Nephron (organoid): ENCODE measurements around the gene EEPD1.
A peak's percentile ranks its signal among the peaks of the same experiment; 100 is the strongest.

Experiments
- H3K27ac Mint-ChIP-seq, 3 experiments: 2 replicates each; pipeline ENCODE4 v1.8.0; 2020; ENCODE audit warnings: mixed read lengths in 3 of 3, mild to moderate bottlenecking in 2 of 3, moderate library complexity in 1 of 3
- H3K27me3 Mint-ChIP-seq: 2 replicates; pipeline ENCODE4 v1.8.0; 2021; ENCODE audit warnings: low read depth, mild to moderate bottlenecking, moderate library complexity, mixed read lengths
- H3K36me3 Mint-ChIP-seq: 2 replicates; pipeline ENCODE4 v1.8.0; 2020; ENCODE audit warnings: low read depth, mixed read lengths
- H3K4me1 Mint-ChIP-seq: 2 replicates; pipeline ENCODE4 v1.8.0; 2020; ENCODE audit warnings: mixed read lengths
- H3K4me3 Mint-ChIP-seq, 3 experiments: 2 replicates each; pipeline ENCODE4 v1.8.0; 2020; ENCODE audit warnings: mild to moderate bottlenecking in 3 of 3, mixed read lengths in 3 of 3, moderate library complexity in 2 of 3
- H3K9me3 Mint-ChIP-seq: 2 replicates; pipeline ENCODE4 v1.8.0; 2020; ENCODE audit warnings: mixed read lengths
- TF ChIP-seq, protein P1 (sequence below), 3 experiments: fragments of 200-600 bp; sonication (generic); IDR thresholded peaks; one replicate each; pipeline ENCODE4 v1.5.0; 2021; ENCODE audit warnings: antibody characterized with exemption in 3 of 3; ENCODE audit not compliant: unreplicated experiment in 3 of 3

The EEPD1 gene

DNA sequence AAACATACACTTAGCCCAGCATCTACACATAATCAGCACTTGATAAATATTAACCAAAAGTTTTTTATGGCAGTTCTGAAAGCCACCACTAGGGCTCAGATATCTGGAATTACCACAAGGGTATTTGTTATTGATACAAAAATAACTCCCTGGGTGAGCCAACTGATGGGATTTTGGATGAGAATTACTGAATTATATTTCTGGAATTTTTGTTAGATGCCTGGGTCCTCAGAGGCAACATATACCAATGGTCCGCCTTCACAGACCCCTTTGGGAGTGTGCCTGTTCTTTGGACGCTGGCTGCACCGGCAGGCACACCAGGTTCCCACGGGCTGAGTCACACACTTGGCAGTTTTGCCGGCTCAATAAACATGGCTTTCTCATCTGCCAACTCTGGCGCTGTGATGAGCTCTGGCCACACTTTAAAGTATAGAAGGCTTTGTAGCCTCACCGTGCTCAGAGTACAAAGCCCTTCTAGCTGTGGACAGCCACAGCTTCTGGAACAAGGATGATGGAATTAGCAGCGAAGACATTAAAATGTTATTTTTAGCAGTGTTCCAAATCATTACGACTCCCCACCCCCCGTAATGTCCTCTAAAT is 24.5 kb upstream of the EEPD1 start:
- no peaks in the 10 kb centered on the region for H3K27me3 Mint-ChIP-seq
- H3K9me3 Mint-ChIP-seq: peaks cover 11% of the 10 kb centered on the region

DNA sequence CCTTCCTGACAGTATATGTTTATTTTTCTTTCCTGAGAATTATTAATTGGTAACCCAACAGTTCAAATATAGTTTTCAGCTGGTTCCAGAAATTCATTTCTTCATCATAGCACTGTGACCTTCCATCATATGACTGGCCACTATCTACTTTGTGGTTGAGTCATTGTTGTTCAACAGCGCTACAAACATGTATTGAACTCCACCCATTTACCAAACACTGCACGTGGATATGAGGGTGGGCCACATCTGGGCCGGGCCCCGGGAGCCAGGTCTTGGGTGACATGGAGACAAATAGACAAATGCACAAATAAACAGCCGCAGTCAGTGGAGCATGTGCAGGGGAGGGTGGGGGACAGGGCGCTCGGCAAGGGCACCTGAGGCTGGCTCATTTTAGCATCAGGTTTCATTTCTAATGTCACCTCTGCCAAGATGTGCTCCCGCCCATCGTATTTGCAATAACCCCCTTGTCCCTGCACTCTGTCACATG is 24.0 kb upstream of the EEPD1 start:
- H3K9me3 Mint-ChIP-seq: peaks cover 6% of the 10 kb centered on the region
- H3K27me3 Mint-ChIP-seq: no peaks in the 10 kb centered on the region
- peaks cover 13% of the 10 kb centered on the region for H3K4me1 Mint-ChIP-seq
- no peak overlapping the region for H3K4me3 Mint-ChIP-seq
- H3K27ac Mint-ChIP-seq: peak overlapping the region; percentile 24 to 42 (median 31)
- TF ChIP-seq, protein P1, sequence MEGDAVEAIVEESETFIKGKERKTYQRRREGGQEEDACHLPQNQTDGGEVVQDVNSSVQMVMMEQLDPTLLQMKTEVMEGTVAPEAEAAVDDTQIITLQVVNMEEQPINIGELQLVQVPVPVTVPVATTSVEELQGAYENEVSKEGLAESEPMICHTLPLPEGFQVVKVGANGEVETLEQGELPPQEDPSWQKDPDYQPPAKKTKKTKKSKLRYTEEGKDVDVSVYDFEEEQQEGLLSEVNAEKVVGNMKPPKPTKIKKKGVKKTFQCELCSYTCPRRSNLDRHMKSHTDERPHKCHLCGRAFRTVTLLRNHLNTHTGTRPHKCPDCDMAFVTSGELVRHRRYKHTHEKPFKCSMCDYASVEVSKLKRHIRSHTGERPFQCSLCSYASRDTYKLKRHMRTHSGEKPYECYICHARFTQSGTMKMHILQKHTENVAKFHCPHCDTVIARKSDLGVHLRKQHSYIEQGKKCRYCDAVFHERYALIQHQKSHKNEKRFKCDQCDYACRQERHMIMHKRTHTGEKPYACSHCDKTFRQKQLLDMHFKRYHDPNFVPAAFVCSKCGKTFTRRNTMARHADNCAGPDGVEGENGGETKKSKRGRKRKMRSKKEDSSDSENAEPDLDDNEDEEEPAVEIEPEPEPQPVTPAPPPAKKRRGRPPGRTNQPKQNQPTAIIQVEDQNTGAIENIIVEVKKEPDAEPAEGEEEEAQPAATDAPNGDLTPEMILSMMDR (IDR thresholded peaks at IDR 0.05; ENCODE audit: unreplicated experiment in 3 of 3): no peak
- H3K36me3 Mint-ChIP-seq: no peaks in the 10 kb centered on the region

More for the DNA sequence above, 24.5 kb upstream of the EEPD1 start:
- H3K4me1 Mint-ChIP-seq: peaks cover 13% of the 10 kb centered on the region
- H3K4me3 Mint-ChIP-seq: no peak overlapping the region
- TF ChIP-seq, protein P1 (IDR thresholded peaks at IDR 0.05; ENCODE audit: unreplicated experiment in 3 of 3): peak; percentile 53 to 61 (median 58)
- no peaks in the 10 kb centered on the region for H3K36me3 Mint-ChIP-seq
- peak overlapping the region; percentile 31 to 42 (median 32) for H3K27ac Mint-ChIP-seq

DNA sequence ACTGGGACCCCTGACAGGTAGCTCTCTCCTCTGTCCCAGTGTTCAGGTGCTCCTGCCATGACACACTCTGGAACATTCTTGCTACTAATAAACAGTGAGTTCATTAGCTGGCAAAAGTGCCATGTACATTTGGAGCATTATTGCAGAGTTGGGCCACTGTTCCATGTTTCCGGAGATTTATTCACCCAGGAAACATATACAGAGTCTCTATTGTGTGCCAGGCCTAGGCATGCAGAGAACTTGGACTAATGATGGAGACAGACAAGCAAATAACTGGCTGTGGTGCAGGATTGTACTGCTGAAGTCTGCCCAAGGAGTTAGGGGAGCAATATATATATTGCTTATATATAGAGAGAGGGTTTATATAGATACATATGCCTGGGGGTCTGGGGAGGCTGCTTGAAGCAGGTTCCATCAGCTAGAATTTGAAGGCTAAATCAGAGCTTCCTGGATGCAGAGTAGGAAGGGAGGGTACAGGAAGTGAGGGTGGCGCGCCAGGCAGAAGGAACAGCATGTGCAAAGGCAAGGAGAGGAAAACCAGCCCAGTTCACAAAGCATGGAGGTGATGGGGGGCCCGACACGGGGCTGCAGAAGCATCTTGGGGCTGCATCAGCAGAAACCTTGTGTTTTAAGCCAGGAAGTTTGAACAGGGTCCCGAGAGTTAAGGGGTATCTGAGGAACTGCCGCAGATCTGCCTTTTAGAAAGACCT is 22.7 kb upstream of the EEPD1 start:
- Mint-ChIP-seq H3K4me3 (no peak overlapping the region), H3K27ac (no peak overlapping the region), H3K9me3 (no peaks in the 10 kb centered on the region), H3K27me3 (no peaks in the 10 kb centered on the region), H3K36me3 (no peaks in the 10 kb centered on the region), H3K4me1 (peaks cover 13% of the 10 kb centered on the region)
- TF ChIP-seq, protein P1 (IDR thresholded peaks at IDR 0.05; ENCODE audit: unreplicated experiment in 3 of 3): no peak

DNA sequence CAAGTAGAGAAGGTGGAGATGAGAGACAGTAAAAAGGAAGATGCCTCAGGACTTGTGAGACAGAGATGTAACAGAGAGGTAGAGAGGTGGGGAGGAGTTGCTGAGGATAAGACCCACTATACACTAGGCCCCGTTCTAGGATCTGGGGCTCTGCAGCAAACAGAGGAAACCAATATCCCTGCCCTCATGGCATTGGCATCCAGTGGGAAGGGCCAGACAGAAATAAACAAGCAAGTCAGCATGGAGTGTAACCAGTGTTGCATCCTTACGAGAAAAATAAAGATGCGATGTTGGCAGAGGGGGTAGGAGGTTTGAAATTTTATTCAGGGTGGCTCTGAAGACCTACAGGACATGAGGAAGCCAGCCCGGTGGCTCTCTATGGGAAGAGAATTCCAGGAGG is 22.0 kb upstream of the EEPD1 start:
- TF ChIP-seq, protein P1 (IDR thresholded peaks at IDR 0.05; ENCODE audit: unreplicated experiment in 3 of 3): no peak
- Mint-ChIP-seq H3K4me1 (peaks cover 13% of the 10 kb centered on the region), H3K27me3 (no peaks in the 10 kb centered on the region), H3K4me3 (no peak overlapping the region), H3K27ac (no peak overlapping the region), H3K36me3 (no peaks in the 10 kb centered on the region), H3K9me3 (no peaks in the 10 kb centered on the region)

DNA sequence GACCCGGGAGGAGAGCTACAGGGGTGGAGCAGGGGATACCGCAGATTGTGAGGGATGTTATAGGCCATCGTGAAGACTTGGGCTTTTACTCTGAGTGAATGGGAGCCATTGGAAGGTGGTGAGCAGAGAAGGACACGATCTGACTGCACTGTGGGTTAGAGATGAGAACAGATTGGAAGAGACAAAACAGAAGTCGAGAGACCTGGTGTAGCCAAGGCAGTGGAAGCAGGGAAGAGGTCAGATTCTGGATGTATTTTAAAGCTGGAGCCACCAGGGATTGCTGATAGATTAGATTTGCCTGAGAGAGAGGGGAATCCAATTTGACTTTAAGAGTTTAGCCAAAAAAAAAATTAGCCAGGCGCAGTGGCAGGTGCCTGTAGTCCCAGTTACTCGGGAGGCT is 21.6 kb upstream of the EEPD1 start:
- Mint-ChIP-seq H3K4me3 (no peak overlapping the region), H3K9me3 (no peaks in the 10 kb centered on the region), H3K27me3 (no peaks in the 10 kb centered on the region)

More for the DNA sequence above, 21.6 kb upstream of the EEPD1 start:
- no peaks in the 10 kb centered on the region for H3K36me3 Mint-ChIP-seq
- TF ChIP-seq, protein P1 (IDR thresholded peaks at IDR 0.05; ENCODE audit: unreplicated experiment in 3 of 3): no peak
- H3K4me1 Mint-ChIP-seq: peaks cover 13% of the 10 kb centered on the region
- no peak overlapping the region for H3K27ac Mint-ChIP-seq
